NCI-H345 treated with DMSO at 0.1 percent for 48 hours (cell line): ENCODE data around the gene RGL1.

Experiments used
- DNase-seq: peaks from one replicate; lab custom pipeline; 2025; ENCODE audit not compliant: unreplicated experiment; lab: John Stamatoyannopoulos, UW

Gene RGL1

DNA sequence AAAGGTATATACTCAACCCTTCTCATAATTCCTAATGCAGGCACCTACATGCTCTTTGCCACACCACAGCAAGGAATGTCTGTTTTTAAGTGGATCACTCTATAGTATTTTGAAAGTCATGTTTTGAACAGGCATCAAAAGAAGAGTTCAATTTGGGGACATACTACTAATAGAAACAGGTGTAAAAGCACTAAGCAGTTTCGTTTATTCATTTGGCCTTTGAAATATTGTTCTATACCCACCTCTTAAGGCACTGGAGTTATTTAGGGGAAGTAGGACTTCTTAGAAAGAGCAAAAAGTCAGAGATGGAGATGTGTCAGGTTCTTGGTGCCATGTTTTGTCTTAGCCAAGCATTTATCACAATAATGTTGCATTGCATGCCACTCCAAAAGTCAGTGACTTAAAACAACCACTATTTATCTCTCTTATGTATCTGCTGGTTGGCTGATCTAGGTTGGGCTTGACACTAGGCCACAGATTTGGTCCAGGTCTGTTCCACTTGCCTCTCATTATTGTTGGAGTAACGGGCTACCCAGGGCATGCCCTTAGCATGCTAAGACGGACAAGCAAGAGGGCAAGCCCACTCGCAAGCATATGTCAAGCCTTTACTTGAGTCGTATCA is 107.5 kb downstream of the RGL1 start:
- no peak for DNase-seq

DNA sequence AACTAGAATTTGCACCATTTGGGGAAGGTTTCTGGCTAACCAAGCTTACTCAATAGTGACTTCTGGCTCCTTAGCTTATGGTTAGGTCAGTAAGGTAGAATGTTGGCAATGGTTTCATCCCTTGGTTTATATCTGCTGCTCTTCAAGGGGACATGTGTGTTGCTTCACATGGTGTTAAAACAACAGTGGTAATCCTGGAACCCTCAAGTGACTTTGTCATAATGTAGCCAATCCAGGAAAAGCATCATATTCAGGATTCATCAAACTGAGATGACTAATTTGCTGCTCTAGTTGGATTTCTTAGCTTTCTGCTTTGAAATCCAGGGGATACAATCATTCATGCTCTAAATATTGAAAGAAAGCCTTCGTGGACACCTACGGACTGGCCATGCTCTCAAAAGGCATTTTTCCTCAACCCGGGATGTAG is 108.7 kb downstream of the RGL1 start:
- DNase-seq = no peak

DNA sequence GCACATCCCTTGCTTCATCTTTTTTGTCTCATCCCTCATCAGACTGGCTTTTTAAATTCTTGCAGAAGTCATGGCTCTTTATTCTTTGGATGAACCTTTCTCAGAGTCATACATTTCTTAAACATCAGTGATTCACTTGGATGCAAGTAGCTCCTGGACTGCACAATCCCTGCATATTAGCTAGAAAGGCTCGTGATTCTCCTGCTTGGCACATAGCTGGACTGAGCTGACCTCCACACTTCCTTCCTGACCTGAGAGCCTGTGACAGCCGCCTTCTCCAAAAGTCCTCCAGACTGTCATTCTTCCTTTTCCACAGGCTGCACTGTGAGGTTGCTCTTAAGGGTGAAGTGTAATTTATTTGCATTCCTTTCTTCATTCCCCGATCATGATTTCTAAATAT is 109.4 kb downstream of the RGL1 start:
- no peak for DNase-seq

DNA sequence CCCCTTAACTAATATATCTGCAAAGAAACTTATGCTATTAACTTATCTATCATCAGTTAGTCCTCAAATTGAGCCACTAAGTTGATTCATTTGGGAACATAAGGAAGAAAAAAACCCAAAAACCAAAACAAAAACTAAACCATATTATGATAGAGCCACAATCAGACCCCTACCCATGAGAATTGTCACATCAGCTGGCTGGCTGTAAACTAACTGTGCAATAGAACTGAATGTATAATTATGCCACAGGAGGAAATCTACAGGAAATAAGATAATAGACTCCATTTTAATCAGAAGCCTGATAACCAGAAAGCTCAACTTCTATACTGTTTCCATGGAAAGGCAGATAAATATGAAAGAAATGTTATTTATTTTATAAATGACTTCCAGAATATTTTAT is 110.0 kb downstream of the RGL1 start:
- no peak for DNase-seq

DNA sequence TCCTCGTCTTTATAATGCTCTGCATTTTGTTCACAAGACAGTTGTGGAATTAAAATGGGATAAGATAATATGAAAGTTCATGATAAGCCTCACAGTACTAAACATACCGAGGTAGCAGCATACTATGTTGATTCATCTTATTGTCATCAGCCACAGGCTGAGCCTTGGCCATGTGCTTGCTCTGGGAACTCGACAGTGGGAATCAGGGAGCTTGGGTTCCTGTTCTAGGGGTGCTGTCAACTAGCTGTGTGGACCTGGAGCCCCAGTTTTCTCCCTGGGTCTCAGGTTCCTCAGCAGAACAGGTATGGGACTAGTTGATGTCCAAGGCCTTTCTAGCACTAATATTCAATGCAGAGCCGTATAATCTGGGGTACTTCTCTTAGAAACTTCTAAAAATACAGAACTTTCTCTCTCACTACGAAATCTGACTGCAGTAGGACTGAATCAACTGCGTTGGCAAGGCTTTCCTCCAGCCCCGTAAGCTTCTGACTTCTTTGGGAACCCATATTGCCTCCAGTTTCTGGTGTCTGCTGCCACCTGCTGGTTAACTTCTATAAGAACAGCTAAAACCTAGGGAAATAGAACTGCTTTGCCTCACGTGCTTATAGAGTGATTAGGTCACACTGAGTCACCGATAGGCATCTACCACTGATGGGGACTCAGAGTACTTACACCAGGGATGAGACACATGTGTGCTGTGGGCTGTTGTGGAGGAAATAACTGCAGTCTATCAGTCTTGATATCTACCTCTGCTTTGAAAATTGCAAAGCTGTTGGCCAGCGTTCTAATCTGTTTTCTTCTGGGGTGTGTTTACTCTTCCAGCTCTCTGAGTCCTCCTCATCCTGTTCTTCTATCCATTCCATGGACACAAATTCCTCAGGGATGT is 110.9 kb downstream of the RGL1 start:
- DNase-seq = peak; percentile 77

DNA sequence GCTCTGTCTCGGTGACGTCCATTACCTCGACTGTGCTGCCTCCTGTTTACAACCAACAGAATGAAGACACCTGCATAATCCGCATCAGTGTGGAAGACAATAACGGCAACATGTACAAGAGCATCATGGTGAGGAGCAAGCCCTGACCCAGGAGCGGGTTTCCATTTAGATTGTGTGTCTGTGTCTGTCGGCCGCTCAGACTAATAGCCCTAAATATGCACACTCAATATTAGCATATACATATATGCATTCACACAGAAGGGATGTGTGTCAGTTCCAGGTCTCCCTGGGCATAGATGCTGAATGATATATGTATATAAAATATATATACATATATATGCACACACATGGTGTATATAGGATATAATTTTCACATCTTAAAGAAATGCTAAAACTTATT is 111.7 kb downstream of the RGL1 start:
- DNase-seq = no peak

DNA sequence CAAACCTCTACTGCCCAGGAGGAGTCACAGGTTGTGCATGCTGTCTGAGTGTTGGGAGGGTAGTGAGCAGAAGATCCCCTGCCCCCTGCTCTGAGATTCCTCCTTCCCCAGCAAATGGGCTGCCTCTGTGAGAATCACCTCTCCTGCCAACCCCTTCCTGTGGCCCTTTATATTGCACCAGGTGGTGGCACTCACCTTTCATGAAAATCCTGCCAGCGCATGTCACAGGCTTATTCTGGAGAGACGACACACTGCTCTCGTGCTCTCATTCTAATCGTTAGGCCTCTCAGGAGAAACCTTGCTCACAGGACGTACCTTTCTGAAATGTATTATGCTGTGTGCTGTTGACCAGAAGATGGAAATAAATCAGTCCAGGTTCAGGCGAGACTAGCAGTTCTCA is 113.7 kb downstream of the RGL1 start:
- no peak for DNase-seq

DNA sequence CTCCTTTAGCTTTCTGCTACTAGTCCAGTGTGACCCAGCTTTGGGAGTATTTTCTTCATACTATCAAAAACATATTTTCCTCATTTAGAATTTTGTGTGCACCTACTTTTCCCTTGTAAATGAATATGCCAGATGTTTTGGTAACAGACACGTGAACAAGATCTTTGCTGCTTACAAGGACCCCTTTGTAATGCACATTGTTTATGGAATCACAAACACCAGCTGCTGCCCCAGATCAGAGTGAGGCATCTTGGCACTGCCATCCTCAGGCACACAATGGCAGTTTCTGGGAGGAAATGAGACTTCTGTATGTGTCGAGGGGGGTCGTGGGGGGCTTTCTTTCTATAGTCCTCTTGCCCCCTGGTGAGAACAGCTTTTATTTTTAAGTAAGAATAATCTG is 115.7 kb downstream of the RGL1 start:
- no peak for DNase-seq

DNA sequence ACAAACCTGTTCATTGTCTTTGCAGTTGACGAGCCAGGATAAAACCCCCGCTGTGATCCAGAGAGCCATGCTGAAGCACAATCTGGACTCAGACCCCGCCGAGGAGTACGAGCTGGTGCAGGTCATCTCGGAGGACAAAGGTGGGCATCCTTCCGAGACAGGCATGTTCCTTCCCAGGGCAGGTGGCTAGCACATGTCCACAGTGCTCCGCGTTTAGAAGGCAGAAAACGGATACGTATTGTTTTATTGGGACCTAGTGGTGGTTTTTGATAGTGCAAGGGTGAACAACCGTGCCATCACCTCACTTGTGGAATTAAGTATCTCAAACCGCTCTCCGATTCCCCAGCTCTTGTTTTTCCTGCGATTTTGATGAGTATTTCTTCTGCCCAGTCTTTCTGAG is 117.3 kb downstream of the RGL1 start:
- no peak for DNase-seq

DNA sequence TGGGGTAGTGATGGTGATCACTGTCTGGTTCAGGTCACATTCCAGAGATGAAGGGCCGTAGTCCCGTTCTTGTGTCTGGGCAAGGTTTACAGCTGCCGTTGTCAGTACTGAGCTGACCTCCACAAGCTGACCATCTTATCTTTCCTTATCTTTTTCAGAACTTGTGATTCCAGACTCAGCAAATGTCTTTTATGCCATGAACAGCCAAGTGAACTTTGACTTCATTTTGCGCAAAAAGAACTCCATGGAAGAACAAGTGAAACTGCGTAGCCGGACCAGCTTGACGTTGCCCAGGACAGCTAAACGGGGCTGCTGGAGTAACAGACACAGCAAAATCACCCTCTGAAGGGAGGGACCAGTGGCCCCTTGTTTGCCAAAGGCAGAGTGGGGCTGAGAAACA is 121.0 kb downstream of the RGL1 start:
- DNase-seq = no peak

DNA sequence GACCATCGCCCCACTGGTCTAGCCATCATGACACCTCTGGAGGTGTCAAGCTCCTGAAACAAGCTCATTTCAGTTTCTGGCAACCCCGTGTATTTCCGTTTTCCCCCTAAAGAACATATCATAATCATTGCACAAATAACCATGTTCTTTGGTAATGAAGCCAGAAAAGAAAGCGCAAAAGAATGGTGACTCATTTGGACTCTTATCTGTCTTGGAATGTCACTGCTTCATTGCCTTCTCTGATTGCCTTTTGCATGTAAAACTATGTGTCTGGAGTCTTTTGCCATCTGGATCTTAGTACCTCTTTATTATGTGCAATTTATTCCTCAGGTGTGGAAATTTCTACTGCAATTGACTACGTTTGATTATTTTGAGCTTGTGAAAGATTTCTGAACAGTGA is 122.1 kb downstream of the RGL1 start:
- no peak for DNase-seq

DNA sequence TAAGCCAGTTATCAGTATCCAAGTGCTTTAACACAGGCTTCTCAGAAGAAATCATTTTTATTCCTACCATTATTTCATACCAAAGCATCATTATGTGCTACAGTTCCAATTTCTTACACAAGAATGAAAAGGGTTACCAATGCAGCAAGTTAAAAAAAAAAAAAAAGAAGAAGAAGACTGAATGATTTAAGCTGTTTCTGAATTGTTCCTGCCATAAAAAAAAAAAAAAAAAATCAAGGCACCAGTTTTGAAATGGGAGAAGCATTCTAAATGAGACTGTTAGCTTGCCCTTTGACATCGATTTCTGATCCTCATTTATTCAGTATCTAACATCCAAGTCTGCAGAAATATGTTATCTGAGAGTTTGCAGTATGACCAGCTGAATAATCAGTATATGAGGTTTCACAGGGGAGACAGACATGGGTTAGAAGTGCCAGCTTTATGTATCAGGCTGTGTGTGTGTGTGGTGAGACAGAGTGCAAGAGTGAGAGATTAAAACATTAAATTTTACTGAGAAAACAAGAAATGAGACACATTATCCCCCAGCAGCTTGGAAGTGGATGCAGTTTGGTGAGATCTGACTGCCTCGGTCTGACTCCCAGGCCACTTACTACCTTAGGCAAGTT is 126.8 kb downstream of the RGL1 start:
- DNase-seq = no peak

DNA sequence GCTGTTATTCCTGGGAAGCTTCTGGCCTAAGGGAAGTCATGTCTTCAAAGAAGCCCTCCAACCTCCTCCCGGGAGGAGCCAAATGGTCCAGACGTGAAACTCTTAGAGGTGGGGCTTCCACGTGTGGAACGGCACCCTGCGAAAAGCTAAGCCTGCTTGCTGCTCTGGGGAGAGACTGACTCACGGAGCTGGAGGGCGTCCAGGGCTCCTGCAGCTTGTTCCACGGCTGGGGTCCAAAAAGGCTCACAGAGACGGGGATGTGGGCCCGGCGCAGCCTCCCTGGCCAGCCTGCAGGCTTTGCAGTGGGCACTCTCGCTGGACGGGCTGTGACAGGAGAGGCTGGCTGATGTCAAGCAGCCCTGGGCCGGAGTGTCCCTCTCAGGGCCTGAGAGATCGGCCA is 127.5 kb downstream of the RGL1 start:
- no peak for DNase-seq

DNA sequence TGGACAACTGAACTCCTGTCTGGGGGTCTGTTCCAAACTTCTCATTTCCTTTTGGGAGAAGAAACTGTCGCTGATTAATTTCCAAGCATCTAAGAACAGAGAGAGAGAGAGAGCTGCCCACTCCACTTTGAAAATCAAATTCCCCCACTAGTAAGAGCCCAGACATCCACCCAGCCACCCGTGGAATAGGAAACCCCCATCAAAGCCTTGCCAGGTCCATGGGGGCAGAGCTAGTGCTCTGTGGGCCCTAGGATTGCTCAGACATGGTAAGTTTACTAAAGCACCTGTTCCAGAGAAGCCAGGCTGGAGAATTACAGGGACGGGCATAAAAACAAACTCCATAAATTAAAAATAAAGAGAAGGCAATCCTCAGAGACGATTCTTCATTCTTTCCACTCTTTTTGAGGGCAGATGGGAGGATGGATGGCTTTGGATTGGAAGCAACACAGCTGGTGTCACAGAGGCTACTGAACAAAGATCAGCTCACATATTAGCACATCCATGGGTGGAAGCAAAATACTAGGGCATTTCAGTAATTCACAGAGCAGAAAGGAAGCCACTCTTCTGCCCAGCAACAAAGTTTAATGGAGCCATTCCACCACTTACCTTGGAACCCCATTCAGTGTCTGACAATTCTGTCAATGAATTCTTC is 128.7 kb downstream of the RGL1 start:
- no peak for DNase-seq

DNA sequence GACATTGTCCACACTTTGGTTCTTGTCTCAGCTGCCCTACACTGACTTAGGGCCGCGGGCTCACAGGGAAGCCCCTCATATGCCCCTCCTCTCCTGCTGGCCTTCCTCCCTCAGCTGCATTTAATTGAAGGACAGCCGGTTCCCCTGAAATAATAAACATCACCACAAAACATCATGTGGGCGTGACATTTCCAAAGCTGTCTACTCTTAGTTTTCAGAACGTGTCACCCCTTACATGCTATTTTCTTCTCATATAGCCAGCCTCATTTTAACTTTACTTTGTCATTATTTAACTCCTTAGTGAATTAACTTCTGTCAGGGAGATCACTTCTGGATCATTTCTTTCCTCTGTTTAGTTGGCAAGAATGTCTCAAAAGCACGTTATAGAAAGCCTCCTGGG is 129.4 kb downstream of the RGL1 start:
- DNase-seq = no peak

DNA sequence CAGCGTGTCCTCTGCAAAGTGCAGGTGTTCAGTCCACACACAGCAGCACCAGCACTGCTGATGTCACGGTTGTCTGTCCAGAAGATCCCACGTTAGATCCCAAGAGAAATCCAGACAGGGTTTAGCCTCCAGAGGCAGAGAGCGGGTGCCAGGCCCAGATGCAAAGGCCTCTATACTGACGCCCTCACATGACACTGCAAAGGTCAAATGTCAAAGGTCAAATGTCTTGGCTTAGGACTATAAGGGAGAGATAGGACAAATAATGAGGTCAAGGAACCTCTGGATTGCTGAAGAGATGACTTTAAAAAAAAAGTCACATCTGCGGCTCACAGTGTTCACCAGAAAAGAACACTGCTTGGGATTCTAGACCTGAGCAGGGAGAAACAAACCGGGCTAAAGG is 131.1 kb downstream of the RGL1 start:
- no peak for DNase-seq

DNA sequence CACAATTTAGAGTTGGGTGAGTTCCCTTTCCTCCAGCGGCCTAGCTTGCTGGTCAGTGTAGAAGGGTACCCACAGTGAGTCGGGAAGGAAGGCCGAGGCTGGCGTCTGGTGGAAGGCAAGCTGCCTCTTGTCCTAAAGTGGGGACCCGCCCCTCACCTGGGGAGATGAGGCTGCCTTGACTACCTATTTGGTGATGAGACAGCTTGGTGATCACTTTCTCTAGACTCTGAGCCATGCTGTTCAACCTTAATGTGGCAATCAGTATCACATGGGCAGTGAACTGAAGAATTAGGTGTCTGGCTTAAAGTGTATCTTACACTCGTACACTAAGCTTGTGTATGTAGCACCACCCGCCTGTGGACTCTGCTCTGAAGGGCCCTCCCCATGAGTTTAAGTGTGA is 131.9 kb downstream of the RGL1 start:
- DNase-seq = no peak

DNA sequence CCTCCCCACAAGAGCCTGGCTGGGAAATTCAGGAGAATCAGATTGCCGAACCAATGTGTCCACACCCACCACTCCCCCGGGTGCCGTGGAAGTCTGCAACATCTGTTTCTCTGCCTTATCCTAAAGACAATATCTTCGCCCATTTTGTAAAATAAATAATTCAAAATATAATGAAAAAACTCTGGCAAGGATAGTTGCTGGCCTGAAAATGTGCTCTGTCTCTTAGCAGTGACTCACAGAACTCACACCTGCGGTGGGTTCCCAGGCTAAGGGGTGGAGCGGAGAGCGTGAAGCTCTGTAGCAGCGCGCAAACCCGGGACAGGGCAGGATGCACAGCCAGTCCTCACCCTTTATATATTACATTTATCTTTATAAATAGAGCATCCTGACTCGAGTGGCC is 132.7 kb downstream of the RGL1 start:
- no peak for DNase-seq

DNA sequence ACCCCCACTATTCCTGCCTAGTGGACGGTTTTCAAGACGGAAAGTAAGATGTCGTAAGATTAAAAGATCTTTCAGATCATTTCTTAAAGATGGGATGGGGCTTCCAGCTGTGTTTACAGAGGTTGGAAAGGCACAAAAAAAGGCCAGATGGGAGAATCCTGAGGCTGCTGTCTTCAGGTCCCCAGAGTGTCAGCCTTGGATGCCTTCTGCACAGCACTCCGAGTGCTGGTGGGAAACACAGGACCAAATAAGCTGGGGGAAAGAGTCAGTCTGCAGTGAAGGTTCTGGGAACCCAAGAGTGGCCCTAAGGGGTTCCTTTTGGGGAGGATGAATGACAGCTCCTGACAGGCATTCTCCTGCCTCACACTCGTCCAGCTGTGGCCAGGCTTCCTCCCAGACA is 136.1 kb downstream of the RGL1 start:
- DNase-seq = no peak

DNA sequence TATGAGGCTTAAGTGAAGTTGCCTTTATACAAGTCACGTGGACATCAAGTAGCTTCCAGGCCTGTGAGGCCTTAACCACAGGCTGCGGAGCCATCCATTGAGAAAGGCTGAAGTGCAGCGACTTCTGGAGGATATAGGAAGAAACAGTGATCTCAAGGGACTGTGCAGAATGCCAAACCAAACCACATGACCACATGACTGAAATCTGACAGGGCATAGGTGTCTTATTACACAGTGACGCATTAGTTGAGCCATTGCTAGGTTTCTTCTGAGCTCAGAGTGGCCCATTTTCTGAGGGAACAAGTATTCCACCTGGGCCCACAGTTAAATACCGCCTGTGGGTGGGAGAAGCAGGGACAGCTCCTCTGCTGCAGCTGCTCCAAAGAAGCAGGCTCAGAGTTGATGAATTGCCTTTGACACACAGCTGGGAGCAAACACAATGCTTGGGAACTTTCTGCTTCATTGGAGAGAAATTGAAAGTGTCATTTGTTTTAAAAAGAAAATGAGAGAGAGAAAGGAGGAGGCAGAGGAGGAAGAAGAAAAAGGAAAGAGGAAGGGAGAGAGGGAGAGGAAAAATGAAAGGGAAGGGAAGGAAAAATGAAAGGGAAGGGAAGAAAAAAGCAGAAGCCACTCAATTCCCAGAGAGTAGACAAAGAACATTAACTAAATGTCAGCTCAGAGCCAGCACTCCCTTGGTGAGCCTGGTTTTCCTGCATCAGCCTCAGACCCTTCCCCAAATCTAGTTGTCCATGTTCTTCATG is 138.2 kb downstream of the RGL1 start:
- no peak for DNase-seq
